ENCODE measurements around the gene BRF1.

DNA sequence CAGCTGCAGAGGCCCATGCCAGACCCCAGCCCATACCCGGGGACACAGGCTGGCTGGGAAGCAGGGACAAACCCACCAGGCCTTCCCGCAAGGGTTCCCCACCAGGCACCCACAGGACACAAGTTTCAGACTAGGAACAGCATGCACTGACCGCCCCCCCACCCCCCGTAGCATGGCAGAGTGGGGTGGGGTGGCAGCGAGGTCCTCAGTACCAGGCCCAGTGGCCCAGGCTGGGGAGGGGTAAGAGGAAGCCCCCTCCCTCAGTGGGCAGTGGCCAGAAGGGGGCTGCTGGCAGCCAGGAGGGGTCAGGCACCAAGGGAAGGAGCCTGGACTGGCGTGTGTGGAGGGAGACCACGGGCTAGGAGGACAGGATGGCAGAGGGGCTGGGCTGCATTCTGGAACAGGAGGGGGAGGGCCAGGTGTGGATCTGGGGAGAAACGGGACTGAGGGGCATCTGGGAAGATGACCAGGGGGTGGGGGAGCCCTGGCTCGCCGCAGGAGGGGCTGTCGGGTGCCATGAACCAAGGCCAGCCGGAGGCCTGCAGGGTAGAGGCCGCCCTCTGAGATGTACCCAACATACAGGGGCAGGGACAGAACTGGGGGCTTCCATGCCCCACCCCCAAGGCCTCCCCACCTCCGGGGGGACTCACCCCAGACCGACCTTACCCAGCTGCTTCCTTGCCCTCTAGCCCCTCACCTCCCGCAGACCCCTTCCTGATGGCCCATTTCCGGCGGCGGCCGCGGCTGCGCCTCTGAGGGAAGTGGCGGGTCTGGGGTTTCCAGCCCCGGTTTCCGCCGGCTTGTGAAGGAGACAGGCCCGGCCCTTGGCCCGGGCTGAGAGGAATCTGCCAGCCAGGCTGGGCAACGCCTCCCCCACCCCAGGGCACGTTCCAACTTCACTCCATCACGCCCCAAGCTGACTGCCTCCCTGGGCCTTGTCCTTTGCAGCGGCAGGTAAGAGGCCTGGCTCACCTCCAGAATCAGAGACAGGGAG lies 126.6 kb downstream of the BRF1 start:
- TF ChIP-seq, protein P1, sequence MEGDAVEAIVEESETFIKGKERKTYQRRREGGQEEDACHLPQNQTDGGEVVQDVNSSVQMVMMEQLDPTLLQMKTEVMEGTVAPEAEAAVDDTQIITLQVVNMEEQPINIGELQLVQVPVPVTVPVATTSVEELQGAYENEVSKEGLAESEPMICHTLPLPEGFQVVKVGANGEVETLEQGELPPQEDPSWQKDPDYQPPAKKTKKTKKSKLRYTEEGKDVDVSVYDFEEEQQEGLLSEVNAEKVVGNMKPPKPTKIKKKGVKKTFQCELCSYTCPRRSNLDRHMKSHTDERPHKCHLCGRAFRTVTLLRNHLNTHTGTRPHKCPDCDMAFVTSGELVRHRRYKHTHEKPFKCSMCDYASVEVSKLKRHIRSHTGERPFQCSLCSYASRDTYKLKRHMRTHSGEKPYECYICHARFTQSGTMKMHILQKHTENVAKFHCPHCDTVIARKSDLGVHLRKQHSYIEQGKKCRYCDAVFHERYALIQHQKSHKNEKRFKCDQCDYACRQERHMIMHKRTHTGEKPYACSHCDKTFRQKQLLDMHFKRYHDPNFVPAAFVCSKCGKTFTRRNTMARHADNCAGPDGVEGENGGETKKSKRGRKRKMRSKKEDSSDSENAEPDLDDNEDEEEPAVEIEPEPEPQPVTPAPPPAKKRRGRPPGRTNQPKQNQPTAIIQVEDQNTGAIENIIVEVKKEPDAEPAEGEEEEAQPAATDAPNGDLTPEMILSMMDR (IDR thresholded peaks at IDR 0.05) = no peak
- no peak for TF ChIP-seq POLR2A (IDR thresholded peaks at IDR 0.05)

Data from thyroid gland (tissue), 4 donors.